Amygdala (tissue), 56 donors: ENCODE measurements around the gene TFB1M.
"Not testable (repeated sequence)": the region's sequence is repeated elsewhere in the genome, so short reads cannot be mapped to it uniquely, and the experiment has no call there.

ENCODE experiments used
- DNase-seq, 56 donors: peaks; one replicate each; lab custom pipeline; 2025; lab: John Stamatoyannopoulos, UW

TFB1M gene

GRCh38 chr6:155245831-155246230 lies 68.5 kb downstream of the TFB1M start:
- DNase-seq, result no peak

GRCh38 chr6:155245193-155245592 lies 69.1 kb downstream of the TFB1M start:
- DNase-seq, result no peak

GRCh38 chr6:155244434-155244833 lies 69.8 kb downstream of the TFB1M start:
- no peak for DNase-seq

DNA sequence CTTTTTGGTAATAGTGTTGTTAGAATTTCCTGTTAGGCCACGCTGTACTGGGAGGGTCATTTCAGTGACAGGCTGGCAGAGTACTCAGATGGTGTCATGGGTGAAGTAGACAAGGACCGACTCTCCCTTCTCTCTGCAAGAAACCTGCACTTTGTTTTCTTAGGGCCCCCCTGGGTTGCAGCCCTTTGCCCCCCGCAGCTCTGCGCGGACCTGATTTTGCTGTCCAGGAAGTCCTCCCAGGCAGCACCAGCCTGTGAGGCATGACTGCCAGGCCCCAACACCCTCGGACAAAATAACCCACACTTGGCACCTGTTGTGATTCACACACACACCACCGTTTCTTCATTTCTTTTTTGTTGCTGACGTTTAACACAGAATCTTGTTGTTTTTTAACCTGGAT lies 72.3 kb downstream of the TFB1M start:
- DNase-seq, result no peak

DNA sequence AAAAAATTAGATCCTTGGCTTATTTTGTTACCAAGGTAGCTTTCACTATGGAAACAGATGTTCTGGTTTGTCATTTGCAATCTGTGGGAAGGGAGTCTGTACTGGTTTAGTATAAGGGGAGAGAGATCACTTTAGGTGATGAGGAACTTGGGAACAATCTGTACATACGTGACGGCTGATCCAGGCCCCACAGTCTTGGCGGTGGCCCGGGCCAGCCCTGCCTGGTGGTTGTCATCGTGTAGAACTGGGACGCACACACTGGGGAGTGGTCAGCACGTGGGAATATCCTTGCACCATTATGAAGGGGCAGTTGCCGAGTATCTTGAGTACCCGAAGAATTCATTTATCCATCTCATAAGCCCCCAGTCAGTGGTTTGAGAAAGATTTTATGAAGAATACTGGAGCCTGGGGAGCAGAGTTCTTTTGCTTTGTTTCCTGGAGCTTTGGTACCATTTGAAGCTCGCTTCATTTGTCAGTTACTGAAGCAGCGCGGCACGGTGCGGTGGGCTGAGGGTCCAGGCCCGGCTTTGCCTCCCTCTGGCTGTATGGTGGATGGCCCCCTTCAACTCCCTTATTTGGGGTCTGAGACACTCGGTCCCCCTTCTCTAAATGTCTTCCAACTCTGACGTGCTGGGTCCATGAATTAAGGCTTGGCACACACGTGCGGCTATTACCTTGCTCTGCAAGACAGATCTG lies 73.2 kb downstream of the TFB1M start:
- DNase-seq, result no peak

GRCh38 chr6:155237613-155238012 lies 76.7 kb downstream of the TFB1M start:
- no peak for DNase-seq

DNA sequence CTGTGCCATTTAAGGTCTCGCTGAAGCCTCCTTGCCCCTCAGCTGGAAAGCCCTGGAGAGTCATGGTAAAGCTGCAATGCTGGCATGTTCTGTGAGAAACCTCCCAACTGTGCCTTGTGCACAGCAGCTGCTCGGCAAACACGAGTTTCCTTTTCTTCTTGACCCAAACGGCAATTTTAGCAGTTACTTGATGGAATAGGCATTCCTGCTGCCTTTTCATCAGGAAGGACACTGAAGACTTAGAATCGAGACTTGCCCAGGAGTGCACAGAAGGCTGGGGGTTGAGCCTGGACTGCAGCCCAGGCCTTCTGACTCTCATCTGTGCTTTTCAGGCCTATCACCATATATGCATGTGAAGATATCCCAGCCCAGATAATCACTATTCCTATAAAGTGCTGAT lies 79.2 kb downstream of the TFB1M start:
- DNase-seq, result no peak

DNA sequence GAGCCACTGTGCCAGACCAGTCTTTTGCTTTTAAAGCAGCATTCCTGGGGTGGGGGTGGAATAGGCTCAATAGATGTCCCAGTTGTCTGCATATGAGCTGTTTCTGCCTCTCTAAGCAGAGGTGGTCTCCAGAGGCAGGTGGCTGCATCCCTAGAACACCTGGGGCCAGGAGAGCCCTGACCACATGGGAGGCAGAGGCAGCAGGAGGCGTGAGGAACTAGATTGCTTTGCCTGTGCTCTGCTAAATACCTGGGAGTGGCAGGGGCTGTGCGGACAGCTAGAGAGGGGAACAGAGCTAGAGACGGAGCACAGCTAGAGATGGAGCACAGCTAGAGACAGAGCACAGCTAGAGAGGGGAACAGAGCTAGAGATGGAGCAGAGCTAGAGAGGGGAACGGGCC lies 79.6 kb downstream of the TFB1M start:
- no peak for DNase-seq

- no peak for DNase-seq
These were observed 80.1 kb downstream of the TFB1M start for GRCh38 chr6:155234167-155234566.

GRCh38 chr6:155232848-155233247 lies 81.4 kb downstream of the TFB1M start:
- no peak for DNase-seq

DNA sequence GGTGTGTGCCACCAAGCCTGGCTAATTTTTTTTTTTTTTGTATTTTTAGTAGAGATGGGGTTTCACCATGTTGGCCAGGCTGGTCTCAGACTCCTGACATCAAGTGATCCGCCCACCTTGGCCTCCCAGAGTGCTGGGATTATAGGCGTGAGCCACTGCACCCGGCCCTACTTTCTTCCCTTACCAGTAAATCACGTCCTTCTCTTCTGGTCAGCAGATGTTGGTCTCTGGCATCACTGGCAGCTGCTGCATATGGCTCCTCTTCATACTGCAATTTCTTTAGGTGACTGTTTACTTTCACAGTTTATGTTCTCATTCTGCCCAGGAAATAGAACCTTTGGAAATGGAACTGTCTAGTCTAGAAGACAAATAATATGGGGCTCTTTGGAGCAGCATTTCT lies 83.3 kb downstream of the TFB1M start:
- not testable (repeated sequence) for DNase-seq

- no peak for DNase-seq
These were observed 85.6 kb downstream of the TFB1M start for GRCh38 chr6:155228546-155229166.

- DNase-seq, result no peak
These were observed 87.2 kb downstream of the TFB1M start for GRCh38 chr6:155227046-155227445.

- no peak for DNase-seq
These were observed 89.7 kb downstream of the TFB1M start for GRCh38 chr6:155224618-155225017.

DNA sequence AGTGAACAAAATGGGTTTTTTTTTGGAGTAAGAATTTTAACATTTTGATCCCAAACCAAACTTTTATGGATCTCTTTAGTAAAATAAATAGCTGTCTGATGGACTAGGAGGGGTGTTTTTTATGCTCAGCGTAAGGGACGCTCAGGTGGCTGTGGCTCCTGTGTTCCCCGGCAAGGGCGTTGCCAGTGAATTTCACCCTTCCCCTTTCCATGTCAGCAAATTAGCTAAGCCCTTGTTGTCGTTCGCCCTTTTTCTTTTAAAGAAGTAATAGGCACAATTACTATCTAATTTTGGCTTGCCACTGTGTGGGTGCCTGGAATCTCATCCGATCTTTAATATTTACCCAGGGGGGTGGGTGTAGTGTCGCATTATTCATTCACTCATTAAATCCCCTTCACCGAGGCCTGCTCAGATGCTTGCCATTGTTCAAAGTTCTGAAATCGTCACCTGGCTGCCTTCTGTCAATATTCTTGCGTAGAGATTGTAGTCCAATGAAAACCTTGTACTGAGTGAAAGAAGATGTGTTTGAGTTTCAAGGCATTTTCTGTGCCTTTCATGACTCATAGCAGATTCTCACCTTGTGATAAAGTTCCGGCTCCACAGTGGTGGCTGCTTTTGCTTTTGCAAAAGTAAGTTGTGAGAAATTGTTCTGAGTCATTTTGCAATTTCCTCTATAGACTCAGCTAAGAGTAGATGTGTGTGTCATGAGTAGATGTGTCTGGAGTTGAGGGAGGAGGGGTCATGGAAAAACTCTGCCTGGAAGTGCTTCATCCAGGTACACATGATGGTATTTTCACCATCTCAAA lies 90.4 kb downstream of the TFB1M start:
- DNase-seq, result peak in 2 of 56 donors; percentile 26 to 29

- DNase-seq, result no peak
These were observed 91.8 kb downstream of the TFB1M start for GRCh38 chr6:155222506-155222905.

DNA sequence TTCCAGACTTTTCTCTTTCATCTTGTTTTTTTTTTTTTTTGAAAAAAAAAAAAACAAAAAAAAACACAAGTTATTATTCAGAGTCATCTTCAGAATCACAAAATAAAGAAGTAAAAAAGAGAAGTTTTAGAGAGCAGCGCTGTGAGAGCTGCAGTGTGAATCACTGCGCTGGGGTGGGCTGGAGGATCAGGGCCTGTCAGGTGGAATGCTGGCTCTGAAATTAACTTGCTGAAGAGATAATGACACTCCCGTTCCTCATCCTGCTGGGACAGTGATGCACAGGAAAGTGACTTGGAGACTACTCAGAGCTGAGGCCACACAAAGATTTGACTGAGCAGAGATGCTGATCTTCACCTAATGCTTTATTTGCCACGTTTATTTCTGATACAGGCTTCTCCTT lies 93.2 kb downstream of the TFB1M start:
- no peak for DNase-seq

GRCh38 chr6:155219858-155220301 lies 94.4 kb downstream of the TFB1M start:
- peak in 45 of 56 donors; percentile 10 to 73 (median 45) for DNase-seq

DNA sequence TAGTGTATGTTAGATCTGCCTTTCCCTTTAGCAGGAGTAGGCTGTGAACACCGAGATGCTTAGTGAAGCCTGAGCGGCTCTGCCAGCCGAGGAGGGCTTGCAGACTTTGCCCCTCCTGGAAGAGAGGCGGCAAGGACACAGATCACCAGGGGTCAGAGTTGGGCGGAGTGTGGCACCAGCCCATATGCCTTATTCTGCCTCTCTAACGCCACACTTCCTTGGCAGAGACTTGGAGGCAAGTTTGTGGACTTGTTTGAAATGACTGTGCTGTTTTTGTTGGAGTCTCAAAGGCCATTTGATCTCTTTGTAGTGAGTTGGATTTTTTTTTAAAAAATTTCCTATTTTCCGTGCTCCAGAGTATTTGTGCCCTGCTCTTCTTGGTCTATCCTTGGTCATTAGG lies 95.0 kb downstream of the TFB1M start:
- peak in 11 of 56 donors; percentile 9 to 41 (median 13) for DNase-seq

DNA sequence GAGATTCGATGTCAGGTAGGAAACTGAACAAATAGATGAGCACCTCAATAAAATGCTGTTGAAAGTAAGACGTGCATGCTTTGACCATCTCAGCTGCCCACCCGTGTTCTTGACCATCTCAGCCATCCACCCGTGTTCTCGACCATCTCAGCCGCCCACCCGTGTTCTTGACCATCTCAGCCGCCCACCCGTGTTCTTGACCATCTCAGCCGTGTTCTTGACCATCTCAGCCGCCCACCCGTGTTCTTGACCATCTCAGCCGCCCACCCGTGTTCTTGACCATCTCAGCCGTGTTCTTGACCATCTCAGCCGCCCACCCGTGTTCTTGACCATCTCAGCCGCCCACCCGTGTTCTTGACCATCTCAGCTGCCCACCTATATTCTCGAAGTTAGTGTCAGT lies 95.6 kb downstream of the TFB1M start:
- DNase-seq, result not testable (repeated sequence)

DNA sequence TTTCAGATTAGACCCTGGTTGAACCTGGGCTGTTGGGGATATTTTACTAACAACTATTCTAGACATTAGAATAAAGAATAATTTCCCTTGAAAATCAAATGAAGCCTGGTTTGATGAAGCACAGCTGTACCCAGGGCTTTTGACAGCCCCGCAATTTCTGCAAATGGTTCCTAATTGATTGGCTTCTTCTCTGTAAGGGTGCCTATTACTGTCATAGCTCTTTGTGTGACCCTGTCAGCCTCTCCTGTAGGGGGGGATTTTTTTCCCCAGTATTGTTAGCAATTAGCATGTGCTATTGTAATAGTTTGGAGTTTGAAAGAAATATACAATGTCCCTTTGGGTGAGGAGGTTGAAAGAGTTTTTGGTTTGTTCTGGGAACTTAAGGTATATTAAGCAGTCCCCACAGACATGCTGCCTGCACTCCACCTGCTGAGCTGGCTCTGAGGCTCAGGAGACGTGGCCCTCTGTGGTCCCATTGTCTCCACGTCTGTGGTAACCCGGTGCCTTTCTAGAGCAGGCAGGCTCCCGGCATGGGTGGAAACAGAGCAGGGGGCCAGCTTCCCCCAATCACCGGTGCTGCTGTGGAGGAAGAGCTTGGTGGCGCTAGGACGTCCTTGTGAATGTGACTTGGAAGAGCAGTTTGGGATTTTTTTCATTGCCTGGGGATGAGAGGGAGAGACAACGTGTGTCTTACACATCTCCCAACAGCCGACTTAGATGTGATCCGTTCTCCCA lies 97.8 kb downstream of the TFB1M start:
- peak in 13 of 56 donors; percentile 14 to 41 (median 24) for DNase-seq
